ENCODE data around the gene PLPPR4.
"Not testable (repeated sequence)": the region's sequence is repeated elsewhere in the genome, so short reads cannot be mapped to it uniquely, and the experiment has no call there.

Gene PLPPR4

DNA sequence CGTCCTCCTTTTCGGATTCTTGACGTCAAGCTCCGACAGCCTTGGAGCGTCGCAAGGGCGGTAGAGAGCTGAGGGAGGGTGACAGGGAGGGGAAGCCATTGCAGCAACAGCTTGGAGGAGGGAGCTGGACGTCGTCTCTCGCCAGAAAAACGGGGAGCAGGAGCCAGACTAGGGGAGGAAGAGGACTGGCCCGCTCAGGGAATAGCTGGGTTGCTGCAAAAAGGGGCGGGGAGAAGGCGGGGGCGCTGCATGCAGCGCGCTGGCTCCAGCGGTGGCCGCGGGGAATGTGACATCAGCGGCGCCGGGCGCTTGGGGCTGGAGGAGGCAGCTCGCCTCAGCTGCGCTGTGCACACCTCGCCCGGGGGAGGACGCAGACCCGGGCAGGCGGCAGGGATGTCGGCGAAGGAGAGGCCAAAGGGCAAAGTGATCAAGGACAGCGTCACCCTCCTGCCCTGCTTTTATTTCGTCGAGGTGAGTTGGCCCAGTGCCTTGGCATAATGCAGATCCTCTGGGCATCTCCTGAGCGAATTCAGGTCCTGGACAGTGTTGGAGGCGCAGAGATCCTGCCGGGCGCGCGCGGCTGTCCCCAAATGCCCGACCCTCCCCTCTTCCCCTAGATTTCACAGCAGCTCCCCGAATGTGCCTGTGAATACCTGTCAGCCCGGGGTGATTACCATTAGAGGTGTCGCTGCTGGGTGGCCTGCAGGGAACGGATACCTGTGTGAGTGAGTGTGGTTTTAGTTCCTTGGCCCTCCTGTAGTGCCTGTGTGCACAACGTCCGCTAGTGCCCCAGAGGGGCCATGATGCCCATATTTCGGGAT lies at the start of gene PLPPR4:
Gene PLPPR4 (plus strand): TSS at position 292 of the 821 bp plus-strand sequence. CDS start 102 bp downstream, at position 394.
- no peak for DNase-seq (ENCODE audit: low read depth in 3 of 3)

- no peak for DNase-seq (ENCODE audit: low read depth in 3 of 3)
Measured at GRCh38 chr1:99216956-99217355, 47.3 kb upstream of the PLPPR4 start.

- DNase-seq (ENCODE audit: low read depth in 3 of 3): no peak
Measured at GRCh38 chr1:99217599-99217998, 46.7 kb upstream of the PLPPR4 start.

DNA sequence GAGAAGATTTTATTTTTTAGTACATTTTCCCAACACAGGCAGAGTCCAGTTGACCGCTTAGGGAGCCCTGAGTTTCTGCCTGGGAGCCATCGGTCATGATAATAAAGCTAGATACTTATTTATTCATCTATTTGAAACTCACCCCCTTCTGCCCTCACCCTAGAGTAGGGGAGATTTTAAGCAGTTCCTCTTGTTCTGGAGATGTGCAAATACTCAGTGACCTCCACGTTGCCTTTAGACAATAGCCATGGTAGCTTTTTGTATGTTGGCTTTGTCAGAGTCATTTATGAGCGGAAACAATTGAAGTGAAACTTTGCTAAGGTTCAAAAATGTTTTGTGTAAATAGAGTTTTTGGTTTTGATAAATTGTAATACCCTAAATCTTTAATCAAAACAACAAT lies 45.7 kb upstream of the PLPPR4 start:
- no peak for DNase-seq (ENCODE audit: low read depth in 3 of 3)

GRCh38 chr1:99218999-99219398 lies 45.3 kb upstream of the PLPPR4 start:
- DNase-seq (ENCODE audit: low read depth in 3 of 3): no peak

- DNase-seq (ENCODE audit: low read depth in 3 of 3): no peak
Measured at GRCh38 chr1:99227056-99227897, 37.0 kb upstream of the PLPPR4 start.

GRCh38 chr1:99228153-99228552 lies 36.1 kb upstream of the PLPPR4 start:
- no peak for DNase-seq (ENCODE audit: low read depth in 3 of 3)

DNA sequence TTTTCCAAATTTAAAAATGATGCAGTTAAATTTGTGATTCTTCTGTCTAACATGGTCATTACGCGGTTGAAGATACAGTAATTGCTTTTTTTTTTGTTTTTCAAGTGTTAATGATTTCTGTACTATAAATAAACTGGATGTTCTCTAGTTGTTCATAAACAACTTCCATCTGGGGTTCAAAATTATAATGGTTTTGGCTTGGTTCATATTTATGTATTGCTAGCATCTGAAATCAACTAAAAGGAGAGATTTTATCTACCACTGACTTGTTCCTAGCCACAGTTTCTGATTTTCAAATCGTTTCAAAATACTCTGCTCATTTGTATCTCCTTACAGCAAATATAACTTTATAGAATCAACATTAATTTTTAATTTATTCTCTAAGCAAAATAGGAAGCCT lies 35.2 kb upstream of the PLPPR4 start:
- DNase-seq (ENCODE audit: low read depth in 3 of 3): no peak

GRCh38 chr1:99230695-99231094 lies 33.6 kb upstream of the PLPPR4 start:
- DNase-seq (ENCODE audit: low read depth in 3 of 3): no peak

- DNase-seq (ENCODE audit: low read depth in 3 of 3): no peak
Measured at GRCh38 chr1:99232172-99232571, 32.1 kb upstream of the PLPPR4 start.

- DNase-seq (ENCODE audit: low read depth in 3 of 3): no peak
Measured at GRCh38 chr1:99233446-99233845, 30.8 kb upstream of the PLPPR4 start.

DNA sequence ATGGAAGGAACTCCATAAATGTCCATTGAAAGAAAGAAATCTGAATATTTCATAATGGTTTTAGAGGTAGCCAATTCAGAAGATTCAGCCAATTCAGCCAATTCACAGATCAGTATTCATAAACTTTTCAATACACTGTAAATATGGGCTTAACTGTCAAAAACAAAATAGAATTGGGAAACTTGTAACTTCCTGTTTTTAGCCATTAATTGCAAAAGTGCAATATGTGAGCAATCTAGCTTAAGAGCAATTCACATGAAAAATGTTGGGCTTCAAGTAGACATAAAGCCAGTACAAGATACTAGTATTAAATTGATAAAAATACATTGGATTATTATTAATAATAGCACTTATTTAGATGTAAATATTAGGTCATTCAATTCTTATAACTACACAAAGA lies 27.5 kb upstream of the PLPPR4 start:
- DNase-seq (ENCODE audit: low read depth in 3 of 3): no peak

- DNase-seq (ENCODE audit: low read depth in 3 of 3): no peak
Measured at GRCh38 chr1:99239690-99240089, 24.6 kb upstream of the PLPPR4 start.

- no peak for DNase-seq (ENCODE audit: low read depth in 3 of 3)
Measured at GRCh38 chr1:99240621-99241020, 23.7 kb upstream of the PLPPR4 start.

- no peak for DNase-seq (ENCODE audit: low read depth in 3 of 3)
Measured at GRCh38 chr1:99246152-99246551, 18.1 kb upstream of the PLPPR4 start.

- DNase-seq (ENCODE audit: low read depth in 3 of 3): no peak
Measured at GRCh38 chr1:99247199-99247598, 17.1 kb upstream of the PLPPR4 start.

DNA sequence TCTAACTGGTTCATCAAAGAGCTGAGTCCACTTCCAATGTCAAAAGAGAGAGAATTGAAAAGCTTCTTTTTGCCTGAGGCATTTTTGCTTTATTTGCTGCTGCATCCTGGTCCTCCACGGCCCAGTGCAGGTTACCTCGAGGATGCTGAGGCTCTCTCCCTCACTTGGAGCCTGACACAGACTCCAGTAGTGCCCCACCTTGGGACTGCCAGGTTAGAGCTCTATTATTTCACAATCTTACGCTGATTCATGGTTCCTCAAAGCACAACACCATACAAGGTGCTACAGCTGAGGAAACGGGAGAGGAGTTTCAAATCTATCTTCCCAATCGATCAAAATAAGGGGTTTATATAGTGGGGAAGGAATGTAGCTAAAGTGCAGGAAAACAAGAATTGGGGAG lies 13.6 kb upstream of the PLPPR4 start:
- DNase-seq (ENCODE audit: low read depth in 3 of 3): no peak

- DNase-seq (ENCODE audit: low read depth in 3 of 3): no peak
Measured at GRCh38 chr1:99251308-99251707, 13.0 kb upstream of the PLPPR4 start.

- no peak for DNase-seq (ENCODE audit: low read depth in 3 of 3)
Measured at GRCh38 chr1:99252630-99253029, 11.7 kb upstream of the PLPPR4 start.

DNA sequence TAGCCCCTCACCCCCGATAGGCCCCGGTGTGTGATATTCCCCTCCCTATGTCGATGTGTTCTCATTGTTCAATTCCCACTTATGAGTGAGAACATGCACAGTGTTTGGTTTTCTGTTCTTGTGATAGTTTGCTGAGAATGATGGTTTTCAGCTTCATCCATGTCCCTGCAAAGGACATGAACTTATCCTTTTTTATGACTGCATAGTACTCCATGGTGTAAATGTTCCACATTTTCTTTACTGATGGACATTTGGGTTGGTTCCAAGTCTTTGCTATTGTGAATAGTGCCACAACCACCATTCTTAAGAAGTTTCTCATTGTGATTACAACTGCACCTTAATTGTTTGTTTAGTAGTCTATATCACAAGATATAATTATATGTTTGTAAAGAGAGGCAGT lies 3.9 kb upstream of the PLPPR4 start:
- DNase-seq (ENCODE audit: low read depth in 3 of 3): not testable (repeated sequence)

DNA sequence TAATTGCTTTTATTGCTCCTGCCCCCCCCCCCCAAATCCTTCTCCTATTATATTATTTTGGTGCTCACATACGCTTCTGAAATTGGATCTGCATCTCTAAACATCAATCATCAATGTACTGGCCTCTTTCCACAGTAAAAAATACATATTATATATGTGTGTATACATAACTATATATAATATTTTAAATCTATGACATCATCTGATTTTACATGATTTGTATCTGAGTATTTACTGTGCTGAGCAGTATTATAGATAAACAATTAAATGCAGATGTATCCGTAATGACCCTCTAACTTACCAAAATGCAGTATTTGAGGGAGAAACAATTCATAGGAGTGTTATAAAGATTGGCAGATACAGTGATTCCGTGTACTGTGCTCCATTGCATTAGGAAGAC lies 832 bp downstream of the PLPPR4 start:
- no peak for DNase-seq (ENCODE audit: low read depth in 3 of 3)

GRCh38 chr1:99266726-99267125 lies 2.4 kb downstream of the PLPPR4 start:
- DNase-seq (ENCODE audit: low read depth in 3 of 3): no peak

- DNase-seq (ENCODE audit: low read depth in 3 of 3): no peak
Measured at GRCh38 chr1:99268021-99268420, 3.7 kb downstream of the PLPPR4 start.
